ENCODE data around the gene SVIL. TPM values are rescaled to one million over a fixed set of nuclear protein-coding genes. Genes with fewer than 3 reads are reported as not detected.

The SVIL gene
- total RNA-seq, 2 donors from 2014 or later: 92.9 to 524 TPM

- intact Hi-C loops (cut with DNase I): no loop called here
- WGBS: 93% methylated on average over 5 of the region's 5 CpGs
- no peak for DNase-seq (ENCODE audit: low spot score)
- TF ChIP-seq POLR2AphosphoS5 (IDR thresholded peaks at IDR 0.05) (no peak), POLR2A (IDR thresholded peaks at IDR 0.05) (no peak)
- TF ChIP-seq, protein P1, sequence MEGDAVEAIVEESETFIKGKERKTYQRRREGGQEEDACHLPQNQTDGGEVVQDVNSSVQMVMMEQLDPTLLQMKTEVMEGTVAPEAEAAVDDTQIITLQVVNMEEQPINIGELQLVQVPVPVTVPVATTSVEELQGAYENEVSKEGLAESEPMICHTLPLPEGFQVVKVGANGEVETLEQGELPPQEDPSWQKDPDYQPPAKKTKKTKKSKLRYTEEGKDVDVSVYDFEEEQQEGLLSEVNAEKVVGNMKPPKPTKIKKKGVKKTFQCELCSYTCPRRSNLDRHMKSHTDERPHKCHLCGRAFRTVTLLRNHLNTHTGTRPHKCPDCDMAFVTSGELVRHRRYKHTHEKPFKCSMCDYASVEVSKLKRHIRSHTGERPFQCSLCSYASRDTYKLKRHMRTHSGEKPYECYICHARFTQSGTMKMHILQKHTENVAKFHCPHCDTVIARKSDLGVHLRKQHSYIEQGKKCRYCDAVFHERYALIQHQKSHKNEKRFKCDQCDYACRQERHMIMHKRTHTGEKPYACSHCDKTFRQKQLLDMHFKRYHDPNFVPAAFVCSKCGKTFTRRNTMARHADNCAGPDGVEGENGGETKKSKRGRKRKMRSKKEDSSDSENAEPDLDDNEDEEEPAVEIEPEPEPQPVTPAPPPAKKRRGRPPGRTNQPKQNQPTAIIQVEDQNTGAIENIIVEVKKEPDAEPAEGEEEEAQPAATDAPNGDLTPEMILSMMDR (IDR thresholded peaks at IDR 0.05): no peak
- Histone ChIP-seq H3K36me3 (peaks cover 0 to 4% of the 10 kb centered on the region in 2 donors), H3K4me1 (replicated peaks) (no peaks in the 10 kb centered on the region), H3K4me3 (no peak overlapping the region), H3K9me3 (no peaks in the 10 kb centered on the region), H3K27ac (no peak overlapping the region), H3K27me3 (replicated peaks; ENCODE audit: insufficient read depth) (no peaks in the 10 kb centered on the region)
Measured at GRCh38 chr10:29481906-29482440, 152.8 kb downstream of the SVIL start.

DNA sequence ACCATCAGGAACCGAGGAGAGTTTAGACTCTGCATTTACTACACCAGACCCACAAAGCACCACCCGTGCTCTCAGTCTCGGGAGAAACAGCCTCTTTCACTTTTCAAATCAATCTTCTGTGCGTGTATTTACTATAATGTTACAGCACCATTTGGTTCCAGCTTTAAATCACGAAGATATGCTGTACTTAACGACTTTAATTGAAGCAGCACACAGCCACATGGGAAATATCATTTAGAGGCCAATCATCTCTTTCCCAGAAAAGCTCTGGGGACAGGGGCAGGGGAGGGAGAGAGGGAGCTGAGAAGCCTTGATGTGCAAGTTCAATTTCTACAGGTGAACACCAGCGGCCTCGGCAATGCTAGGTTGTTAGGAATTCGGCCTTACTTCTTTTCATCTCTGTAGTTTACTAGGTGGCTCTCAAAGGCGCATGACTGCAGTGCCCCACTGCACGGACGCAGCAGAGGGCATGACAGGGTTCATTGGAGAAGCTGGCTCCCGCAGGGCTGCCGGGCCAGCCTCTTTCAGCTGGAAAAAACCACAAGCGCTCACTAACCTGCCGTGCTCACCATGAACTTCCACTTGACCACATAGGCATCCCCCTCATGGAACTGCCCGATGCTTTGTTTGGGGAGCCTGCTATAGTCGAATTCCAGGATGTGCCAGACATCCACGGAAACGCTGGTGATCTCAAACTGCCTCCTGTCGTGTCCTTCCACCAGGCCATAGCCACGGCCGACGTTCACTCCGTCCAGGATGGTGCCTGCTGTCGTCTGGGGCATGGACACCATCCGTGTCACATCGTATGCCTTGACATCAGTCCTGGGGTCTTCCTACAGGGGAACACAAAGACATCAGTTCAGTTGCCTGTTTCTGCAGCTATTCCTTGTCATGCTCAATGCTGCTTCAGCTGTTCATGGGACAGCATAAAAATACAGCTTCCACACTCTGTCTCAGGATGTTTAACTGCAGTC lies 154.5 kb downstream of the SVIL start:
- no peak overlapping the region for H3K27ac ChIP-seq
- WGBS: 74% methylated on average over 28 of the region's 28 CpGs
- DNase-seq (ENCODE audit: low spot score): no peak
- no peaks in the 10 kb centered on the region for H3K4me1 ChIP-seq (replicated peaks)
- no peaks in the 10 kb centered on the region for H3K9me3 ChIP-seq
- intact Hi-C loops (cut with DNase I): no loop called here
- no peak overlapping the region for H3K4me3 ChIP-seq
- H3K27me3 ChIP-seq (replicated peaks; ENCODE audit: insufficient read depth): no peaks in the 10 kb centered on the region
- no peak for TF ChIP-seq POLR2AphosphoS5 (IDR thresholded peaks at IDR 0.05)
- TF ChIP-seq POLR2A (IDR thresholded peaks at IDR 0.05): no peak
- TF ChIP-seq, protein P1 (IDR thresholded peaks at IDR 0.05): no peak
- H3K36me3 ChIP-seq: peaks cover 0 to 4% of the 10 kb centered on the region in 2 donors

- Histone ChIP-seq H3K27ac (no peak overlapping the region), H3K27me3 (replicated peaks; ENCODE audit: insufficient read depth) (no peaks in the 10 kb centered on the region), H3K4me3 (no peak overlapping the region), H3K4me1 (replicated peaks) (no peaks in the 10 kb centered on the region), H3K36me3 (peaks cover 0 to 4% of the 10 kb centered on the region in 2 donors), H3K9me3 (no peaks in the 10 kb centered on the region)
- no peak for TF ChIP-seq POLR2A (IDR thresholded peaks at IDR 0.05)
- TF ChIP-seq, protein P1 (IDR thresholded peaks at IDR 0.05): no peak
- TF ChIP-seq POLR2AphosphoS5 (IDR thresholded peaks at IDR 0.05): no peak
- intact Hi-C loops (cut with DNase I): no loop called here
- WGBS: 58% methylated on average over 12 of the region's 12 CpGs
- peak; percentile 22 for DNase-seq (ENCODE audit: low spot score)
Measured at GRCh38 chr10:29479081-29479925, 155.5 kb downstream of the SVIL start.

DNA sequence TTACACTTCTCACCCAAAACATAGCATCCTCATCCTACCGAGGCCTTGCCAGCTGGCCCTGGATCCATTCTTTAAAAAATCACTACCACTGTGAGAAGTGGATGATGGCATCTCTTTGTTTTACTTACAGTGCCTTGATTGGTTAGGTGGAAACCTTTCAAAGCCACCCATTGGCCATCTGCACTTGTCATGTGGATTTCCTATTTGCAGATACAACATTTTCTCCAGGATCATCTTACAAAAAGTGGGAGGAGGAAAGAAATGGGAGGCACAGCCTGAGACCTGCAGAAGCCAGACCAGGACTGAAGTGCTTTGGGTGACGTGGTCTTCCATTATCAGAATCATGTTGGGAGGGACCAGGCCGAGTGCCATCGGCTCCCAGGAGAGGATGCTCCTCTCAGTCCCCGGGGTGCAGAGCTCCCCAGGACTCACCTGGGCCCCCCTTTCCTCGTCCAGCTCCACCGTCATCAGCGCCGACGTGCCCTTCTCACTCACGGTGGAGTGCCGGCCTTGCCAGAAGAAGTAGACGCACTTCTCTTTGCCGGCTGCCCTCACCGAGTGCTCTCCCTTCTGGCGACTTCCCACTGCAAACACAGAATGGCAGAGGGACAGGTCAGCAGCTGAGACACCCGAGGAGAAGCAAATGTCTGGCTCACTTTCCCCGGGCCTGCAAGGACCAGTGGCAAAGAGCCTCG lies 161.2 kb downstream of the SVIL start:
- DNase-seq (ENCODE audit: low spot score): no peak
- intact Hi-C loops (cut with DNase I): no loop called here
- 79% methylated on average over 19 of the region's 19 CpGs for WGBS

More for the DNA sequence above, 161.2 kb downstream of the SVIL start:
- H3K9me3 ChIP-seq: no peaks in the 10 kb centered on the region
- no peak overlapping the region for H3K4me3 ChIP-seq
- no peak overlapping the region for H3K27ac ChIP-seq
- no peaks in the 10 kb centered on the region for H3K27me3 ChIP-seq (replicated peaks; ENCODE audit: insufficient read depth)
- H3K36me3 ChIP-seq: no peaks in the 10 kb centered on the region
- TF ChIP-seq POLR2A (IDR thresholded peaks at IDR 0.05): no peak
- TF ChIP-seq, protein P1 (IDR thresholded peaks at IDR 0.05): no peak
- TF ChIP-seq POLR2AphosphoS5 (IDR thresholded peaks at IDR 0.05): no peak
- no peaks in the 10 kb centered on the region for H3K4me1 ChIP-seq (replicated peaks)
